DND-41 (cell line): ENCODE measurements around the gene IFT88.

ENCODE experiments used
- EZH2 ChIP-seq: IDR thresholded peaks from 3 replicates; pipeline ENCODE4 v1.6.1; 2012; ENCODE audit warnings: borderline replicate concordance, low read depth, mild to moderate bottlenecking, moderate library complexity, low read length, inconsistent platforms; ENCODE audit not compliant: severe bottlenecking
- TF ChIP-seq, protein P1 (sequence below): IDR thresholded peaks from 2 replicates; pipeline ENCODE4 v1.5.1; 2012; ENCODE audit warnings: borderline replicate concordance, low read length, moderate library complexity, mild to moderate bottlenecking; ENCODE audit not compliant: poor library complexity, severe bottlenecking; ENCODE audit errors: extremely low read depth

GRCh38 chr13:20579191-20579590 lies 12.2 kb downstream of the IFT88 start:
- TF ChIP-seq EZH2 = no peak
- TF ChIP-seq, protein P1, sequence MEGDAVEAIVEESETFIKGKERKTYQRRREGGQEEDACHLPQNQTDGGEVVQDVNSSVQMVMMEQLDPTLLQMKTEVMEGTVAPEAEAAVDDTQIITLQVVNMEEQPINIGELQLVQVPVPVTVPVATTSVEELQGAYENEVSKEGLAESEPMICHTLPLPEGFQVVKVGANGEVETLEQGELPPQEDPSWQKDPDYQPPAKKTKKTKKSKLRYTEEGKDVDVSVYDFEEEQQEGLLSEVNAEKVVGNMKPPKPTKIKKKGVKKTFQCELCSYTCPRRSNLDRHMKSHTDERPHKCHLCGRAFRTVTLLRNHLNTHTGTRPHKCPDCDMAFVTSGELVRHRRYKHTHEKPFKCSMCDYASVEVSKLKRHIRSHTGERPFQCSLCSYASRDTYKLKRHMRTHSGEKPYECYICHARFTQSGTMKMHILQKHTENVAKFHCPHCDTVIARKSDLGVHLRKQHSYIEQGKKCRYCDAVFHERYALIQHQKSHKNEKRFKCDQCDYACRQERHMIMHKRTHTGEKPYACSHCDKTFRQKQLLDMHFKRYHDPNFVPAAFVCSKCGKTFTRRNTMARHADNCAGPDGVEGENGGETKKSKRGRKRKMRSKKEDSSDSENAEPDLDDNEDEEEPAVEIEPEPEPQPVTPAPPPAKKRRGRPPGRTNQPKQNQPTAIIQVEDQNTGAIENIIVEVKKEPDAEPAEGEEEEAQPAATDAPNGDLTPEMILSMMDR = no peak
